Activated CD8-positive, alpha-beta T cell treated with anti-CD3 and anti-CD28 coated beads, Interleukin-2, amount 10 ng/mL, durations not matched to agents 7 days and 5 days (primary cell): ENCODE results near the gene MCU. TPM values are rescaled to one million over a fixed set of nuclear protein-coding genes. Genes with fewer than 3 reads are reported as not detected.
"Not testable (repeated sequence)": the region's sequence is repeated elsewhere in the genome, so short reads cannot be mapped to it uniquely, and the experiment has no call there.

ENCODE experiments used
- ATAC-seq: fragments of 150-1000 bp; cut with Tn5 transposase; one replicate; pipeline ENCODE4 v1.10.0; 2021; ENCODE audit warnings: moderate library complexity
- CTCF ChIA-PET: fragments of 350-600 bp; sonication (Branson Sonifier 250); formaldehyde crosslinking; loops from one replicate; lab custom pipeline; 2021; ENCODE audit warnings: antibody characterized with exemption; lab: Charles Lee
- POLR2A ChIA-PET: fragments of 350-600 bp; sonication (Branson Sonifier 250); formaldehyde crosslinking; loops from one replicate; lab custom pipeline; 2021; ENCODE audit warnings: antibody characterized with exemption; lab: Charles Lee
- DNase-seq: peaks from one replicate; pipeline ENCODE4 v3.0.0-alpha.2; 2020
- H3K27ac Mint-ChIP-seq: one replicate; pipeline ENCODE4 v1.8.0; 2021; ENCODE audit warnings: mild to moderate bottlenecking, mixed read lengths
- H3K27me3 Mint-ChIP-seq: one replicate; pipeline ENCODE4 v1.8.0; 2021; ENCODE audit warnings: low read depth, mixed read lengths
- H3K36me3 Mint-ChIP-seq: one replicate; pipeline ENCODE4 v1.8.0; 2021; ENCODE audit warnings: low read depth, mixed read lengths
- H3K4me1 Mint-ChIP-seq: one replicate; pipeline ENCODE4 v1.8.0; 2021; ENCODE audit warnings: low read depth, mixed read lengths
- H3K4me3 Mint-ChIP-seq: one replicate; pipeline ENCODE4 v1.8.0; 2021; ENCODE audit warnings: mild to moderate bottlenecking, mixed read lengths
- H3K9me3 Mint-ChIP-seq: one replicate; pipeline ENCODE4 v1.8.0; 2022; ENCODE audit warnings: mixed read lengths; ENCODE audit not compliant: insufficient read depth
- total RNA-seq, 2 experiments: library from RNA; stranded (reverse); gene quantifications; one replicate each; pipeline ENCODE4 v1.2.3, GENCODE V29; 2021

The MCU gene
- total RNA-seq, 2 experiments from 2014 or later = 11.3 to 11.6 TPM

DNA sequence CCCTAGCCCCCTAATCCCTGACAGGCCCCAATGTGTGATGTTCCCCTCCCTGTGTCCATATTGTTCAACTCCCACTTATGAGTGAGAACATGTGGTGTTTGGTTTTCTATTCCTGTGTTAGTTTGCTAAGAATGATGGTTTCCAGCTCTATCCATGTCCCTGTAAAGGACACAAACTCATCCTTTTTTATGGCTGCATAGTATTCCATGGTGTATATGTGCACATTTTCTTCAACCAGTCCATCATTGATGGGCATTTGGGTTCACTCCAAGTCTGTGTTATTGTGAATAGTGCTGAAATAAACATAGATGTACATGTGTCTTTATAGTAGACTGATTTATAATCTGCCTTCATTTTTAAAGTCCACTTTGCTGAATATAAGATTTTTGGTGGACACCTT is 79.3 kb downstream of the MCU start:
- DNase-seq, POLR2A ChIA-PET, ATAC-seq, CTCF ChIA-PET, H3K4me3 Mint-ChIP-seq, H3K27me3 Mint-ChIP-seq, H3K27ac Mint-ChIP-seq: not testable (repeated sequence)
- H3K4me1 Mint-ChIP-seq = peaks cover 15% of the 10 kb centered on the region
- H3K36me3 Mint-ChIP-seq = peaks cover 30% of the 10 kb centered on the region
- H3K9me3 Mint-ChIP-seq = peaks cover 48% of the 10 kb centered on the region

DNA sequence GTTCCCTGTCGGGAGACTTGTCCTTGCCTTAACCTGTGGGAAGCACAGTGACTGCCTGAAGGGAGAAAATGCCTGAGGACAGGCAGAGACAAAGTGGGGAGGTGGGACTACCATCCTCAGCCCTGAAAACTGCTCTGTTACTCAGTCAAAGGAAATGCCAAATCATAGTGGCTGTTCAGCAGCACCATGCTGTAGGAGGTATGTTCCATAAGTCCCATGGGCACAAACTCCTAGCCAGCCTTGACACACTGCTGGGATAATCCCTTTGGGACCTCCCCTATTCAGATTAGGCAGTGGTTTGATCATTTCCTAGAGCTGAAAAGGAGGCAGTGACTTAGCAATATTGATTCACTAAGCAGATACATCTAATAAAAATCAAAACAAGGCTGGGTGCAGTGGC is 80.1 kb downstream of the MCU start:
- ChIA-PET CTCF (no interaction called here), POLR2A (no interaction called here)
- H3K9me3 Mint-ChIP-seq = peaks cover 42% of the 10 kb centered on the region
- no peak overlapping the region for H3K4me3 Mint-ChIP-seq
- H3K27ac Mint-ChIP-seq = no peak overlapping the region
- H3K36me3 Mint-ChIP-seq = peaks cover 28% of the 10 kb centered on the region
- no peak for ATAC-seq
- H3K4me1 Mint-ChIP-seq = peaks cover 15% of the 10 kb centered on the region
- no peak for DNase-seq
- H3K27me3 Mint-ChIP-seq = no peaks in the 10 kb centered on the region

DNA sequence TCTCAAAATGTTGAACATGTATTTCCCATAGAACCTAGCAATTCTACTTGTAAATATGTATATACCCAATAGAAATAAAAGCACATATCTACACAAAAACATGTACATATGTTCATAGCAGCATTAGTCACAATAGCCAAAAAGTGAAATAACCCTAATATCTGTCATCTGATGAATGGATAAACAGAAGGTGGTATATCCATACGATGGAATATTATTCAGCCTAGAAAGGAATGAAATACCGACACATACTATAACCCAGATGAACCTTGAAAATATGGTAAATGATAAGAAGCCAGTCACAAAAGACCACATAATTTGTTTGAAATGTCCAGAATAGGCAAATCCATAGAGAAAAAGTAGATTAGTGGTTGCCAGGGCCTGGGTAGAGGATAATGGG is 87.9 kb downstream of the MCU start:
- peaks cover 2% of the 10 kb centered on the region for H3K4me1 Mint-ChIP-seq
- CTCF ChIA-PET = no interaction called here
- H3K4me3 Mint-ChIP-seq = no peak overlapping the region
- H3K27me3 Mint-ChIP-seq = no peaks in the 10 kb centered on the region
- no peak for DNase-seq
- H3K27ac Mint-ChIP-seq = no peak overlapping the region
- peaks cover 7% of the 10 kb centered on the region for H3K36me3 Mint-ChIP-seq
- POLR2A ChIA-PET = no interaction called here
- H3K9me3 Mint-ChIP-seq = peaks cover 8% of the 10 kb centered on the region
- no peak for ATAC-seq

DNA sequence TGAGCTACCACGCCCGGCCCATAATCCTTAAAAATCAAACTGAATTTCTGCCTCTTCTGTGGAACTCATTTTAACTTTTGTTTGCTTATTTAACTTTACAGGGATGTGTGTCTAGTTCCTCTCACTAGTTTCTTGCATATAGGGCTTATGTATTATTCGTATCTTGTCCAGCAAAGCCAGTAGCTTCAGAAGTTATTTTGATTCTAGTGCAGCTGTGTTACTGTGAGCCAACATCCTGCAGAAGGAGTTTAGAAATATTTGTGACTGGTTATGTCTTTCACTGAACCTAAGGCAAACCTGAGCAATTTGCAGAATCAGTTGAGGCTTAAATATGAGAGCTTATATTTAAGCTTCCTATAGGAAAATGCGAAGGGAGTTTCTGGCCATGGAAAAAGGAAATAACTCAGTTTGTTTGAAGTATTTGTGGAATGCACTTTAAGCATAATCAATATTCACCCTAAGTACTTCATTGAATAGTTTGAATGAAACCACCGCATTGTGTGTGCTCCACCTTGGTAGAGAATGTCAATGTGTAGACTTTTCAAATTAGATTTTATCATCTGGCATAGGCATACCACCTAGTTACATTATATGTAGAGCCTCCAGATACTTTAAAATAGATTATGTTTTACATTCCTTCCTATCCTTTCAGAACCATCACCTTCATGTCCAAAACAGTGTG is 90.8 kb downstream of the MCU start:
- CTCF ChIA-PET = no interaction called here
- Mint-ChIP-seq H3K27me3 (no peaks in the 10 kb centered on the region), H3K9me3 (no peaks in the 10 kb centered on the region), H3K4me1 (no peaks in the 10 kb centered on the region), H3K4me3 (no peak overlapping the region), H3K36me3 (peaks cover under 1% of the 10 kb centered on the region), H3K27ac (no peak overlapping the region)
- POLR2A ChIA-PET = no interaction called here
- DNase-seq (no peak), ATAC-seq (no peak)

DNA sequence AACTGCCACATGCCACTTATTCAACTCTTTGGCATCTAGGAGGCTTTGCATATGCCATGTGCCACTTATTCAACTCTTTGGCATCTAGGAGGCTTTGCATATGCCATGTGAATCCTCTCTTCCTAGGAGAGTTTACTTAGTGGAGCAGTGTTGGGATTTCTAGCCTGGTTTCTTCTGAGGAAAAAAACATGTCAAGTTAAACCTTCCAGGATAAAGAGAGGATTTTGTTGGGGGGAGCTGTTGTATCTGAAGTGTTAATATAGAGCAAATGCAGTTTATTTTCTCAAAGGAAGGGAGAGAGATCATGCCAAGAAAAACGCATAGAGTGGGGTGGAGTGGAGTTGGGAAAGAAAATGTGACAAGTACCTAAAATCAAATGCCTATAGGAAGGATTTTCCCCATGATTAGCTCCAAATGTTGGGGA is 91.5 kb downstream of the MCU start:
- Mint-ChIP-seq H3K36me3 (peaks cover 4% of the 10 kb centered on the region), H3K27me3 (no peaks in the 10 kb centered on the region), H3K27ac (no peak overlapping the region), H3K4me1 (no peaks in the 10 kb centered on the region), H3K9me3 (no peaks in the 10 kb centered on the region), H3K4me3 (no peak overlapping the region)
- CTCF ChIA-PET = no interaction called here
- POLR2A ChIA-PET = no interaction called here
- DNase-seq = no peak
- ATAC-seq = no peak

DNA sequence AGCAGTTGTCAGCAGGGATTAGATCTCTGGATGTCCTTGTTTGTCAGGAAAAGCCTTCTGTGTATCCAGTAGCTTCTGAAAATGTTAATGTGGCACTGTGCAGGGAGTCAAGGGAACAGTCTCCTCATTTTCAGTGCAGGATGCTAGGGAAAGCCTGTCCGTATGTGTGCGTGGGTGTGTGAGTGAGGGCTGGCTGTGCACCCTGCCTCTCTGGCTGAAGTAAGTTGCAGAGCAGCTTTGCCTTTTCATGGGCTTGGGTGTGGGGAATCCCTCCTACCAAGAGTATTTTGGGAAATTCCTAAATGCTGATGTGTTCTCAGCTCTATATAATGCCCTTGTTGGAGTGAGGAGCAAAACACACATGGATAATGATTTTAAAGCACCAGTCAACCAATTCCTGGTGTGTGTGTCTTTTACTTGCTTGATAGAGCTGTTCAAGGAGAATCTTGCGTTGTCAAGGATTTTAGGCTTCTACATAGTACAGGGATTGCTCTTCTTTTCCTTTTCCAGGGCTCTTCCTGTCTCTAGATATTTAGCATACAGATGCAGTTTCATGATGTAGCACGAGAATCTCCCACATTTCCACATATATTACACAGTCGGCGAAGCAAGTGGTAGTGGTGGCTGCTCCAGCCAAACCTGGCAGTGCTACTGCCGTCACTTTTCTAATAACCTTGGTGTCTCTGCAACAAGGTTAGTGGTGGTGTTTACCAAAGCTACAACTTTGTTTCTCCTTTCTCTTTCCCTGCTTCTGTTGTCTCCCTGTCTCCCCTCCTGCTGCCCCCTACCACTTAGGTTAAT is 92.8 kb downstream of the MCU start:
- Mint-ChIP-seq H3K27ac (no peak overlapping the region), H3K9me3 (no peaks in the 10 kb centered on the region), H3K36me3 (peaks cover 4% of the 10 kb centered on the region), H3K4me1 (peaks cover 7% of the 10 kb centered on the region), H3K27me3 (no peaks in the 10 kb centered on the region), H3K4me3 (no peak overlapping the region)
- ATAC-seq = no peak
- ChIA-PET POLR2A (interaction anchor here (0.5 to 1.0 kb wide), 2 partner anchors 28 to 384 kb away, joined by 3 to 4 read pairs; no protein-coding TSS in a partner anchor), CTCF (interaction anchor here (1.3 kb wide), 1 partner anchor 28 kb away, joined by 3 read pairs; no protein-coding TSS in a partner anchor)
- DNase-seq = no peak

DNA sequence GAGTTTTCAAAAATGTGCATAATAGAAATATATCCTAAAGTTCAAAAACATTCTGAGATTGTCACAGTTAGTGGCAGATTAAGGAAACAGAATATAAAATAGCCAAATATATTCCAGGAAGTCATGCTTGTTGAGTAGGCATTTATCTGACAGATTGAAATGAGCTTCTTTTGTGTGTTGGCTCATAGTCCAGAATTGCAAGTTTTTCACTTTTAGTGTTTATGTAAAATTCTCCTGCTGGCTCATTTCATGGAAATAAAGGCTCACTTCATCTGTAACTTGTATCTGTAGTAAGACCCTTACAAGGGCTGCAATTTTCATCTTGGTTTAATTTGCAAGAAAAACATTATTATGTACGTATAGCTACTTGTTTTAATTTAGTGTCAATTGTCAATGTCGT is 93.5 kb downstream of the MCU start:
- no peaks in the 10 kb centered on the region for H3K9me3 Mint-ChIP-seq
- peaks cover 4% of the 10 kb centered on the region for H3K36me3 Mint-ChIP-seq
- POLR2A ChIA-PET = interaction anchor here (1.0 kb wide), 1 partner anchor 385 kb away, joined by 4 read pairs; no protein-coding TSS in a partner anchor
- ATAC-seq (no peak), DNase-seq (no peak)
- no peak overlapping the region for H3K27ac Mint-ChIP-seq
- CTCF ChIA-PET = no interaction called here
- H3K27me3 Mint-ChIP-seq = no peaks in the 10 kb centered on the region
- H3K4me3 Mint-ChIP-seq = no peak overlapping the region
- H3K4me1 Mint-ChIP-seq = peaks cover 9% of the 10 kb centered on the region

DNA sequence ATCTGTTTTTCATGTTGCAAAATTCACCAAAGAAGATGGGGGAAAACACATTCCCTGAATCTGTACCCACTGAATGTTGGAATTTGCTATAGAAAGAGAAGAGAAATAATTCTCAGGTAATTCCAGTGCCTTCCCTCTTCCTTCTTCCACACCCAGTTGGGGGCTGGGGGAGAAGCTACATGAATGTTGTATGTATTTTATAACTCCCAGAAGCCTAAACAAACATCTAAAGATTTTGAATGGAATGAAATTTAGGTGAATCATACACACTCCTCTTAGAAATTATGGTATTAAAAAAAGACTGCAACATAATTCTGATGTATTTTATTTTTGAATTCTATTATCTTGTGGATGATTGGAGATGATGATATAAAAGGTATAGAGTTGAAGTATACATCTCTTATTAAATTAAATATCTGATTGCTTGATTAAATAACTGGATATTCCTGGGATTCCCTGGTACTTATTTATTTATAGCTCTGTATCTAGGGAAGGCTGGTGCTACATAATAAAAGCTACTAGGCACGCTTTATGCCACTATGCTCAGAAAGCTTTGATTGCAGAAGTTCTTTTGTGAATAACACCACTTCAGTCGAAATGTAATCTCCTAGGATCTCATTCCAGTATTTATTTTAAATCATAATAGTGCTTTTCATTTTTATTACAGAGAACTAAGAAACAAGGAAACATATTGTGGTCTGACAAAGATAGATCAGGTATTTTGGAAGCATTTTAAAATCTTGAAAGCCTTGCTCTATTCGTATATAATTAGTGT is 98.5 kb downstream of the MCU start:
- Mint-ChIP-seq H3K36me3 (peaks cover 4% of the 10 kb centered on the region), H3K4me1 (peaks cover 9% of the 10 kb centered on the region), H3K27ac (no peak overlapping the region), H3K9me3 (no peaks in the 10 kb centered on the region), H3K27me3 (no peaks in the 10 kb centered on the region), H3K4me3 (no peak overlapping the region)
- no peak for DNase-seq
- no peak for ATAC-seq
- ChIA-PET POLR2A (no interaction called here), CTCF (no interaction called here)

DNA sequence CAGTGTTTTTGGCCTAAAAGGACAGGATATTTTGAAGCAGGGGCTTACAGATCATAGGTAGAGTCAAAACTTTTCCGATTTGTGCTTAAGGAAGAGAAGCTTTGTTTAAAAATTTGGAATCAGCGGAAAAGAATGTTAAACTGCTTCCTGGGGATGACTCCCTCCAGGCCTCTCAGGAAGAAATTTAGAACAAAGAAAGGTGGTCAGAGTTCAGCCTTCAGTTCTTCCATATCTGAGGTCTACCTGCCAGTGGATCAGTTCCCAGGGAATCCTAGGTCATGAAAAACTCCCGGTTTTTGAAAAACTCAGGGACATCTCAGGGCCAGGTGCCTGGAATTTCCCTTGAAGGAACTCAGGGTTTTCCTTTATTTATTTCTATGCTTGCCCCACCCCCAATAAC is 100.3 kb downstream of the MCU start:
- H3K27ac Mint-ChIP-seq = no peak overlapping the region
- no peaks in the 10 kb centered on the region for H3K9me3 Mint-ChIP-seq
- no peak overlapping the region for H3K4me3 Mint-ChIP-seq
- H3K36me3 Mint-ChIP-seq = peaks cover 4% of the 10 kb centered on the region
- ATAC-seq (no peak), DNase-seq (no peak)
- H3K4me1 Mint-ChIP-seq = peaks cover 9% of the 10 kb centered on the region
- ChIA-PET CTCF (no interaction called here), POLR2A (no interaction called here)
- no peaks in the 10 kb centered on the region for H3K27me3 Mint-ChIP-seq

DNA sequence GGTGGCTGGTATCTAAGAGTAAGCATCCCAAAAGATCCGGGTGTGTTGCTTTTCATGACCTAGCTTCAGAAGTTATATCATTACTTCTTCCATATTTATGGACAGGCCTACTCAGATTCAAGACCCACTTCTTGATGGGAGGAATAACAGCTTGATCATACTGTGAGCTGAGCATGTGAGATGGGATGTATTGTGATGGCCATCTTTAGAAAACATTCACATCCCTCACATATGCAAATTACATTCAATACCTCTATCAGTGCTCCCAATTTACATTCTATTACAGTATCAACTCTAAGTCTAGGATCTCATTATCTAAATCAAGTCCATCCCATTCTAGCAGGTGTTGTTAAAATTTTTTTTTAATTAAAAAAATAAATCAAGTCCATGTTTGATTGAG is 101.8 kb downstream of the MCU start:
- Mint-ChIP-seq H3K4me1 (peaks cover 9% of the 10 kb centered on the region), H3K9me3 (no peaks in the 10 kb centered on the region), H3K27me3 (no peaks in the 10 kb centered on the region), H3K27ac (no peak overlapping the region), H3K4me3 (no peak overlapping the region), H3K36me3 (no peaks in the 10 kb centered on the region)
- ATAC-seq (no peak), DNase-seq (no peak)
- CTCF ChIA-PET = no interaction called here
- POLR2A ChIA-PET = no interaction called here

DNA sequence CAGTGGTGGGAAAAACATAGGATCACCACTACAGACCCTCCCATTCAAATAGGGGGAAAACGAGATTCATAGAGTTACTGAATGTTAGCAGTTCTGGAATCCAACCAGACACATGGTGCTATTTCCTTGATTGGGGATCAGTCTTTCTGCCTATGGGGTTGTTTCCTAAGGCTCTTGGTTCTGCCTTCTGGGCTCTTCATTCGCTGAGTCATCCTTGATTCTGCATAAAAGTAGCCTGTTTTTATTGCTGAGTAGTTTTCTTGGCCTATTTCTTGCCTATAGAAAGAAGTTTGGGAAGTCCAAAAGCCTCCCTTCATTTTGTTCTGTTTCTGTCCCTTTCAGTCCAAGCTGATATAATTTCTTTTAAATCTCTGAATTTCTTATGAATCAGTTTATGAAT is 102.3 kb downstream of the MCU start:
- POLR2A ChIA-PET = no interaction called here
- Mint-ChIP-seq H3K9me3 (no peaks in the 10 kb centered on the region), H3K4me1 (peaks cover 7% of the 10 kb centered on the region), H3K4me3 (no peak overlapping the region), H3K36me3 (no peaks in the 10 kb centered on the region), H3K27me3 (no peaks in the 10 kb centered on the region), H3K27ac (no peak overlapping the region)
- ATAC-seq (no peak), DNase-seq (no peak)
- CTCF ChIA-PET = no interaction called here

DNA sequence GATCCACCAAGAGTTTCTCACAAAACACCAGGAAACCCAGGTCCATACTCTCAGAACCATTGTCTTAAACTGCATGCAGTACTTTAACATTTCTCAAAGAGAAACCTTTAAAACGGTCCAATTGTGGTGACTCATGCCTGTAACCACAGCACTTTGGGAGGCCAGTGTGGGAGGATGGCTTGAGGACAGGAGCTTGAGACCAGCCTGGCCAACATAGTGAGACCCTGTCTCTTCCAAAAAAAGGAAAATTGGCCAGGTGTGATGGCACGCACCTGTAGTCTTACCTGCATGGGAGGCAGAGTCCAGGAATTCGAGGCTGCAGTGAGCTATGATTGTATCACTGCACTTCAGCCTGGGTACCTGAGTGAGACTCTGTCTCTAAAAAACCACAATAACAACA is 104.1 kb downstream of the MCU start:
- ChIA-PET CTCF (interaction anchor here (1.2 kb wide), 1 partner anchor 17 kb away, joined by 3 read pairs; no protein-coding TSS in a partner anchor), POLR2A (no interaction called here)
- no peaks in the 10 kb centered on the region for H3K9me3 Mint-ChIP-seq
- H3K4me1 Mint-ChIP-seq = peaks cover 5% of the 10 kb centered on the region
- ATAC-seq (no peak), DNase-seq (no peak)
- H3K4me3 Mint-ChIP-seq = no peak overlapping the region
- no peak overlapping the region for H3K27ac Mint-ChIP-seq
- H3K36me3 Mint-ChIP-seq = no peaks in the 10 kb centered on the region
- H3K27me3 Mint-ChIP-seq = no peaks in the 10 kb centered on the region
